ENCODE data around the gene SLC38A8. TPM values are rescaled to one million over a fixed set of nuclear protein-coding genes. Genes with fewer than 3 reads are reported as not detected.

The SLC38A8 gene
- total RNA-seq, 5 donors from 2014 or later (not counting 1 experiment from before 2014, with no cell fraction given) = not detected

DNA sequence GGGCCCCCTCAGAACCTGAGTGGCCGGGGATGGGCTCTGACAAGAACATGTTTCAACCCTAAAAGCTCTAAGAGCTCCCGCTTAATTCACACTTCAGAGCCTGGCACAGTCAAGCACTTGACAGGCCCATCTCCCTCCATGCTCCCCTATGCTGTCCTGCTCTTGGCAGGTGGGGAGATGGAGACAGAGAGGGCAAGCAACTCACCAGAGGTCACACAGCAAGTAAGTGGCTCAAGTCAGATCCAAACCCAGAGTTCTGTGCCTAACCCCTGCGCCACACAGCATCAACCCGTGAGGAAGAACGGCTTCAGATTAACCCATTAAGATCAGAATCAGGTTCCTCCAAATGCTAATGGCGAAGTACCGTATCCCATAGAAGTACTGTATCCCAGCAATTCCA lies 38.2 kb downstream of the SLC38A8 start:
- POLR2A ChIA-PET = no interaction called here
- no peaks in the 10 kb centered on the region for H3K36me3 ChIP-seq (ENCODE audit: control insufficient read depth in 2 of 2, extremely low read depth in 1 of 2, insufficient read depth in 1 of 2, low read length in 1 of 2)
- ATAC-seq (replicated peaks in 1 of 4) (no peak), DNase-seq (no peak)
- H3K9me3 ChIP-seq = no peaks in the 10 kb centered on the region
- H3K36me3 Mint-ChIP-seq = no peaks in the 10 kb centered on the region
- no peaks in the 10 kb centered on the region for H3K9me3 Mint-ChIP-seq
- H3K4me3 Mint-ChIP-seq = no peak overlapping the region
- H3K27me3 Mint-ChIP-seq = peaks cover 3 to 10% of the 10 kb centered on the region in 2 donors
- CTCF ChIA-PET = no interaction called here
- H3K27ac Mint-ChIP-seq = no peak overlapping the region
- peaks cover 0 to 33% of the 10 kb centered on the region in 2 experiments for H3K27me3 ChIP-seq (replicated peaks in 1 of 2; ENCODE audit: control insufficient read depth in 2 of 2, extremely low read depth in 1 of 2, insufficient read depth in 2 of 2, low read length in 1 of 2)
- H3K4me1 Mint-ChIP-seq = no peaks in the 10 kb centered on the region
- H3K4me1 ChIP-seq (ENCODE audit: control insufficient read depth in 1 of 2, extremely low read depth in 1 of 2, insufficient read depth in 2 of 2, low read length in 2 of 2) = no peaks in the 10 kb centered on the region
- WGBS (ENCODE audit: insufficient coverage) = 86% methylated on average over 6 of the region's 7 CpGs
- no peak overlapping the region for H3K27ac ChIP-seq (ENCODE audit: low read length)
- H3K4me3 ChIP-seq (ENCODE audit: control insufficient read depth in 1 of 2, extremely low read depth in 1 of 2, low read length in 1 of 2) = no peak overlapping the region

DNA sequence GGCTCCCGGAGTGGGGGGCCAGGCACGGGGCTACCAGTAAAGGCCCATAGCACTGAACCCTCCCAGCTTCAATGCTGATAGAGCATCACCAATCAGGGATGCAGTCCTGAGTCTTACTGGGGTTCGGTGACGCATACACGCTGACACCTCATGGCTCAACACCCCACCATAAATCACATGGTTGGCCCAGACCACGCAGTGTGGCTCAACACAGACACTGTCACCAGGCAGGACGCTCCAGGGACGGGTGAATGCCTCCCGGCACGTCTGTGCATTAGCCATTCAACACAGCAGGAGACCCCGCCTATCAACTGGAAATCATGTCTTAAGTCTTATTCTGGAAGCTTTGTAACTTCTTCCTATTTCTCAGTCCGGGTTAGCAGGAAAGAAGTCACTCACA lies 39.6 kb downstream of the SLC38A8 start:
- Mint-ChIP-seq H3K9me3 (no peaks in the 10 kb centered on the region), H3K4me3 (no peak overlapping the region), H3K27ac (no peak overlapping the region), H3K27me3 (peaks cover 6 to 18% of the 10 kb centered on the region in 2 donors), H3K4me1 (no peaks in the 10 kb centered on the region), H3K36me3 (no peaks in the 10 kb centered on the region)
- Histone ChIP-seq H3K4me1 (ENCODE audit: control insufficient read depth in 1 of 2, extremely low read depth in 1 of 2, insufficient read depth in 2 of 2, low read length in 2 of 2) (no peaks in the 10 kb centered on the region), H3K27me3 (replicated peaks in 1 of 2; ENCODE audit: control insufficient read depth in 2 of 2, extremely low read depth in 1 of 2, insufficient read depth in 2 of 2, low read length in 1 of 2) (peaks cover 0 to 47% of the 10 kb centered on the region in 2 experiments), H3K27ac (ENCODE audit: low read length) (no peak overlapping the region), H3K36me3 (ENCODE audit: control insufficient read depth in 2 of 2, extremely low read depth in 1 of 2, insufficient read depth in 1 of 2, low read length in 1 of 2) (no peaks in the 10 kb centered on the region), H3K4me3 (ENCODE audit: control insufficient read depth in 1 of 2, extremely low read depth in 1 of 2, low read length in 1 of 2) (no peak overlapping the region), H3K9me3 (no peaks in the 10 kb centered on the region)
- no peak for DNase-seq
- CTCF ChIA-PET = no interaction called here
- POLR2A ChIA-PET = no interaction called here
- WGBS (ENCODE audit: insufficient coverage) = 73% methylated on average over 12 of the region's 12 CpGs
- ATAC-seq (replicated peaks in 1 of 4) = no peak

DNA sequence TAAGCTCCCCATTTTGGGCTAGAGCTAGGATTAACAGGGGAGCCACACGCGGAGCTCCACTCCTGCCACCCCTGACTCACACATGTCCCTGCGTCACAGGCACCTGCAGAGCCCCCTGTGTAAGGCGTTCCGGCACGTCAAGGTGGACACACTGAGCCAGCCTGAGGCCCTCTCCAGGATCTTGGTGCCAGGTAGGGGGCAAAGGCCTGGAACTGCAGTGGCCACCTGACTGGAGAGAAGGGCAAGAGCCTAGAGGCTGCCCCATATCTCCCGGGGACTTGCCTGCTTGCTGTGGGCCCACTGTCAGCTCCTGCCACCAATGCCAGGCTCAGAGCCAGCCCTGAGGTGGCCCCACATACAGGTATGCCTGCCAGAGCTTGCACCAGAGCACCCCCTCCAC lies 40.9 kb downstream of the SLC38A8 start:
- Mint-ChIP-seq H3K9me3 (no peaks in the 10 kb centered on the region), H3K4me3 (no peak overlapping the region), H3K4me1 (no peaks in the 10 kb centered on the region), H3K27me3 (peaks cover 6 to 20% of the 10 kb centered on the region in 2 donors), H3K36me3 (no peaks in the 10 kb centered on the region), H3K27ac (no peak overlapping the region)
- no peaks in the 10 kb centered on the region for H3K36me3 ChIP-seq (ENCODE audit: control insufficient read depth in 2 of 2, extremely low read depth in 1 of 2, insufficient read depth in 1 of 2, low read length in 1 of 2)
- CTCF ChIA-PET = no interaction called here
- no peaks in the 10 kb centered on the region for H3K4me1 ChIP-seq (ENCODE audit: control insufficient read depth in 1 of 2, extremely low read depth in 1 of 2, insufficient read depth in 2 of 2, low read length in 2 of 2)
- H3K27ac ChIP-seq (ENCODE audit: low read length) = no peak overlapping the region
- peaks cover 0 to 59% of the 10 kb centered on the region in 2 experiments for H3K27me3 ChIP-seq (replicated peaks in 1 of 2; ENCODE audit: control insufficient read depth in 2 of 2, extremely low read depth in 1 of 2, insufficient read depth in 2 of 2, low read length in 1 of 2)
- WGBS (ENCODE audit: insufficient coverage) = 93% methylated on average over 7 of the region's 7 CpGs
- no peaks in the 10 kb centered on the region for H3K9me3 ChIP-seq
- DNase-seq (no peak), ATAC-seq (replicated peaks in 1 of 4) (no peak)
- POLR2A ChIA-PET = no interaction called here
- no peak overlapping the region for H3K4me3 ChIP-seq (ENCODE audit: control insufficient read depth in 1 of 2, extremely low read depth in 1 of 2, low read length in 1 of 2)

DNA sequence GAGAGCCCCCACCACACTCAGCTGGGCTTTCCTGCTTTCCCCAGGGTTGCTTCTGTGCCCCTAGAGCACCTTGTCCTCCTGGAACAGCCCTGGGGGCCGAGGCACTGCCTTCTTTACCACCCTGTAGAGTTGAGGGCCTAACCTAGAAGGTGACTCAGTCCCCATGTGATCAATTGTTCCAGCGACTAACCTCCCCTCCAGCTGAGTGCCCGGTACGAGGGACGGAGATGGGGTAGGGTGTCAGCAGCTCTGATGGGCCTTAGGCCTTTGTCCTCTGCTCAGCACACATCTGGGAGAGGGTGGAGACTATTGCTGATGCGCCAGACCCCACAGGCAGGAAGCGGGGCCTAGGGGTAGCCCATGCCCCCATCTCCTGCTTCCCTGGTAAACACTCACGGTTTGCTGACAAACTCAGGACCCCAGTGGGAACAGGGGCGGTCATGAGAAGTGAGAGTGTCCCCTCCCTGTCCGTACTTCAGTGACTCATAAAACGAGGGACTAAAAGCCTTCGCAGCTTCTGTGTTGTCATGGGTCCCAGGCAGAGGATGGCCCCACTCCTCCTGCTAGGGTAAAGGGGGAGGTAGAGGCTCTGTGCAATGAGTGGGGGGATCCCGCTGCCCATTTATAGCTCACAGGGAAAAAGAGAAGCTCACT lies 41.5 kb downstream of the SLC38A8 start:
- no peak for DNase-seq
- ATAC-seq (replicated peaks in 1 of 4) = no peak
- no peaks in the 10 kb centered on the region for H3K9me3 ChIP-seq
- ChIA-PET CTCF (no interaction called here), POLR2A (no interaction called here)
- 59% methylated on average over 4 of the region's 13 CpGs for WGBS (ENCODE audit: insufficient coverage)
- Mint-ChIP-seq H3K36me3 (no peaks in the 10 kb centered on the region), H3K27me3 (peaks cover 12 to 25% of the 10 kb centered on the region in 2 donors), H3K27ac (no peak overlapping the region), H3K4me3 (no peak overlapping the region), H3K4me1 (no peaks in the 10 kb centered on the region), H3K9me3 (no peaks in the 10 kb centered on the region)
- no peak overlapping the region for H3K27ac ChIP-seq (ENCODE audit: low read length)
- no peaks in the 10 kb centered on the region for H3K4me1 ChIP-seq (ENCODE audit: control insufficient read depth in 1 of 2, extremely low read depth in 1 of 2, insufficient read depth in 2 of 2, low read length in 2 of 2)
- H3K27me3 ChIP-seq (replicated peaks in 1 of 2; ENCODE audit: control insufficient read depth in 2 of 2, extremely low read depth in 1 of 2, insufficient read depth in 2 of 2, low read length in 1 of 2) = peaks cover 0 to 62% of the 10 kb centered on the region in 2 experiments
- no peak overlapping the region for H3K4me3 ChIP-seq (ENCODE audit: control insufficient read depth in 1 of 2, extremely low read depth in 1 of 2, low read length in 1 of 2)
- no peaks in the 10 kb centered on the region for H3K36me3 ChIP-seq (ENCODE audit: control insufficient read depth in 2 of 2, extremely low read depth in 1 of 2, insufficient read depth in 1 of 2, low read length in 1 of 2)

DNA sequence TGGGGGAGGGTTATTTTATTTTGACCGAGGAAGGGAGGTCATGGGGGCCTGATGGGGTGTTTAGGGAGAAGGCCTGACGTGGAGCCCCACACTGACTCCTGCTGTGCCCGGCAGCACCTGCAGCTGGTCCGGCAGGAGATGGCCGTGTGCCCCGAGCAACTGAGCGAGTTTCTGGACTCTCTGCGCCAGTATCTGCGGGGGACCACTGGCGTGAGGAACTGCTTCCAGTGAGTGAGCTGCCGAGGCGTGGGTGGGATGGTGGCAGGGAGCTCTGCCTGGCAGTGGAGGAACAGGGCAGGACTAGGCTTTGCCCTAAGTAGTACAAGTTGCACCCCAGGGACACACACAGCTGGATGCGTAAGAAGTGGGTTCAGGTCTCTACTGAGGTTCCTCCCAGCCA lies 44.5 kb downstream of the SLC38A8 start:
- CTCF ChIA-PET = no interaction called here
- H3K27ac ChIP-seq (ENCODE audit: low read length) = no peak overlapping the region
- POLR2A ChIA-PET = no interaction called here
- no peaks in the 10 kb centered on the region for H3K4me1 ChIP-seq (ENCODE audit: control insufficient read depth in 1 of 2, extremely low read depth in 1 of 2, insufficient read depth in 2 of 2, low read length in 2 of 2)
- no peaks in the 10 kb centered on the region for H3K36me3 Mint-ChIP-seq
- ATAC-seq (replicated peaks in 1 of 4) (no peak), DNase-seq (no peak)
- H3K9me3 Mint-ChIP-seq = no peaks in the 10 kb centered on the region
- no peaks in the 10 kb centered on the region for H3K36me3 ChIP-seq (ENCODE audit: control insufficient read depth in 2 of 2, extremely low read depth in 1 of 2, insufficient read depth in 1 of 2, low read length in 1 of 2)
- H3K4me1 Mint-ChIP-seq = peaks cover 0 to 1% (median 0%) of the 10 kb centered on the region in 3 donors
- H3K4me3 ChIP-seq (ENCODE audit: control insufficient read depth in 1 of 2, extremely low read depth in 1 of 2, low read length in 1 of 2) = no peak overlapping the region
- 86% methylated on average over 13 of the region's 13 CpGs for WGBS (ENCODE audit: insufficient coverage)
- H3K27me3 ChIP-seq (replicated peaks in 1 of 2; ENCODE audit: control insufficient read depth in 2 of 2, extremely low read depth in 1 of 2, insufficient read depth in 2 of 2, low read length in 1 of 2) = peaks cover 0 to 86% of the 10 kb centered on the region in 2 experiments
- H3K4me3 Mint-ChIP-seq = no peak overlapping the region
- no peaks in the 10 kb centered on the region for H3K9me3 ChIP-seq
- peaks cover 30 to 44% of the 10 kb centered on the region in 2 donors for H3K27me3 Mint-ChIP-seq
- no peak overlapping the region for H3K27ac Mint-ChIP-seq

DNA sequence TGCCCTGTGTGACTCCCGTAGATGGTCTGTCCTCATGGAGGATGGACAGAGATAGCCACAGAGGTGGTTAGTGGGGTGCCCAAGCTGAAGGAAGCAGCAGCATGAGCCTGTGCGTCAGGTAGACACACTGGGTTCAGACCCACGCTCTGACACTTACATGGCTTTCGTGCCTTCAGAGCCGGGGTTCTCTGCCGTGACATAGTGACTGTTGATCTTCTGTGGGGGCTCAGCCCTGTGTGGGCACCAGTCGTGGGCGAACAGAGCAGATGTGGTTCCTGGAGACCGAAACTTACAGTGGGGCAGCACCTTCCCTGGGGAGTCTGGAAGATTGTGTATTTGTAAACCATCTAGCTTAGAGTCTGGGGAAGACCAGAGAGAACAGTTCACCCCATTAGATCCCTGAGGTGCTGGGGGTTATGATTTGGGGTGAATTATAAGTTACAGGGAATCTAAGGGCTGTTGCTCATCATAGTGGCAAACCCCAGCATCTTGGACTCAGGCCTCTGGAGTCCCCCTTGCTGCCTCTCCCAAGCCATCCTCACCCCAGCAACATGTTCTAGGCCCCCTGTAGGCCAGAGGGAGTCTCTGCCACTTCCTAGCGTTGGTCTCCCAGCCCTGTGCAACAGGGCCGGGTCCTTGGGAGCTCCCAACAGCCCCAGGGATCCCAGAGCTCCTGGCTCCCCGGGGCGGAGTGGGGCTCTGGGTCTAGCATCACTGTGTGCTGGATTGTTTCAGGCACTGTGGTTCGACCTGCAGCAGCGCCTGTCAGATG lies 45.9 kb downstream of the SLC38A8 start:
- no peaks in the 10 kb centered on the region for H3K9me3 ChIP-seq
- Mint-ChIP-seq H3K4me1 (peaks cover 0 to 1% (median 0%) of the 10 kb centered on the region in 3 donors), H3K4me3 (no peak overlapping the region), H3K9me3 (no peaks in the 10 kb centered on the region), H3K36me3 (no peaks in the 10 kb centered on the region), H3K27ac (no peak overlapping the region), H3K27me3 (peaks cover 38 to 56% of the 10 kb centered on the region in 2 donors)
- no peak for ATAC-seq (replicated peaks in 1 of 4)
- no peaks in the 10 kb centered on the region for H3K36me3 ChIP-seq (ENCODE audit: control insufficient read depth in 2 of 2, extremely low read depth in 1 of 2, insufficient read depth in 1 of 2, low read length in 1 of 2)
- POLR2A ChIA-PET = no interaction called here
- no peak overlapping the region for H3K4me3 ChIP-seq (ENCODE audit: control insufficient read depth in 1 of 2, extremely low read depth in 1 of 2, low read length in 1 of 2)
- CTCF ChIA-PET = no interaction called here
- DNase-seq = no peak
- 95% methylated on average over 12 of the region's 15 CpGs for WGBS (ENCODE audit: insufficient coverage)
- H3K27ac ChIP-seq (ENCODE audit: low read length) = no peak overlapping the region
- peaks cover 0 to 88% of the 10 kb centered on the region in 2 experiments for H3K27me3 ChIP-seq (replicated peaks in 1 of 2; ENCODE audit: control insufficient read depth in 2 of 2, extremely low read depth in 1 of 2, insufficient read depth in 2 of 2, low read length in 1 of 2)
- H3K4me1 ChIP-seq (ENCODE audit: control insufficient read depth in 1 of 2, extremely low read depth in 1 of 2, insufficient read depth in 2 of 2, low read length in 2 of 2) = no peaks in the 10 kb centered on the region

Data from T-cell (primary cell).